ENCODE measurements around the gene PPFIA1.

GRCh38 chr11:70230151-70230839 is 40.2 kb upstream of the PPFIA1 start:
- TF ChIP-seq, protein P1, sequence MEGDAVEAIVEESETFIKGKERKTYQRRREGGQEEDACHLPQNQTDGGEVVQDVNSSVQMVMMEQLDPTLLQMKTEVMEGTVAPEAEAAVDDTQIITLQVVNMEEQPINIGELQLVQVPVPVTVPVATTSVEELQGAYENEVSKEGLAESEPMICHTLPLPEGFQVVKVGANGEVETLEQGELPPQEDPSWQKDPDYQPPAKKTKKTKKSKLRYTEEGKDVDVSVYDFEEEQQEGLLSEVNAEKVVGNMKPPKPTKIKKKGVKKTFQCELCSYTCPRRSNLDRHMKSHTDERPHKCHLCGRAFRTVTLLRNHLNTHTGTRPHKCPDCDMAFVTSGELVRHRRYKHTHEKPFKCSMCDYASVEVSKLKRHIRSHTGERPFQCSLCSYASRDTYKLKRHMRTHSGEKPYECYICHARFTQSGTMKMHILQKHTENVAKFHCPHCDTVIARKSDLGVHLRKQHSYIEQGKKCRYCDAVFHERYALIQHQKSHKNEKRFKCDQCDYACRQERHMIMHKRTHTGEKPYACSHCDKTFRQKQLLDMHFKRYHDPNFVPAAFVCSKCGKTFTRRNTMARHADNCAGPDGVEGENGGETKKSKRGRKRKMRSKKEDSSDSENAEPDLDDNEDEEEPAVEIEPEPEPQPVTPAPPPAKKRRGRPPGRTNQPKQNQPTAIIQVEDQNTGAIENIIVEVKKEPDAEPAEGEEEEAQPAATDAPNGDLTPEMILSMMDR (IDR thresholded peaks at IDR 0.05) = no peak
- no peak for TF ChIP-seq POLR2A (IDR thresholded peaks at IDR 0.05)
